Mucosa of gallbladder (tissue), 1 donor: ENCODE data around the gene PCDHB8. TPM values are rescaled to one million over a fixed set of nuclear protein-coding genes. Genes with fewer than 3 reads are reported as not detected.

Source experiments
- total RNA-seq: library from RNA; stranded (reverse); gene quantifications from one replicate; pipeline ENCODE4 v1.2.1, GENCODE V29; 2021
- donor health status: DM: no; HTN: no; CAD: no.

PCDHB8 gene
- total RNA-seq, 1 donor from 2014 or later: 1.8 TPM

Other genes starting within 250 kb of the PCDHB8 start
- gene PCDHAC2, start 211.3 kb upstream of the PCDHB8 start, total RNA-seq: 33.4 TPM
- 0.09 TPM for gene PCDHB1, start 126.4 kb upstream of the PCDHB8 start, total RNA-seq
- 3.6 TPM for gene PCDHB2, start 83.2 kb upstream of the PCDHB8 start, total RNA-seq
- 1.4 TPM for gene PCDHB3, start 77.3 kb upstream of the PCDHB8 start, total RNA-seq
- gene PCDHB4, start 56.0 kb upstream of the PCDHB8 start, total RNA-seq: 5.2 TPM
- gene PCDHB5, start 42.6 kb upstream of the PCDHB8 start, total RNA-seq: 8.0 TPM
- gene PCDHB6, start 27.7 kb upstream of the PCDHB8 start, total RNA-seq: 0.60 TPM
- gene PCDHB7, start 5.1 kb upstream of the PCDHB8 start, total RNA-seq: 2.1 TPM
- gene PCDHB16, start 4.6 kb downstream of the PCDHB8 start, total RNA-seq: 3.0 TPM
- 2.1 TPM for gene PCDHB9, start 9.4 kb downstream of the PCDHB8 start, total RNA-seq
- 2.5 TPM for gene PCDHB10, start 14.6 kb downstream of the PCDHB8 start, total RNA-seq
- 8.5 TPM for gene PCDHB11, start 21.8 kb downstream of the PCDHB8 start, total RNA-seq
- 3.5 TPM for gene PCDHB12, start 30.9 kb downstream of the PCDHB8 start, total RNA-seq
- gene PCDHB13, start 36.1 kb downstream of the PCDHB8 start, total RNA-seq: 8.3 TPM
- gene PCDHB14, start 45.6 kb downstream of the PCDHB8 start, total RNA-seq: 9.4 TPM
- gene PCDHB15, start 67.6 kb downstream of the PCDHB8 start, total RNA-seq: 3.6 TPM
- gene SLC25A2, start 126.3 kb downstream of the PCDHB8 start, total RNA-seq: not detected
- gene TAF7, start 143.0 kb downstream of the PCDHB8 start, total RNA-seq: 65.2 TPM
- 0.72 TPM for gene PCDHGA1, start 152.7 kb downstream of the PCDHB8 start, total RNA-seq
- 6.7 TPM for gene PCDHGA2, start 161.0 kb downstream of the PCDHB8 start, total RNA-seq
- gene PCDHGA3, start 166.0 kb downstream of the PCDHB8 start, total RNA-seq: 4.0 TPM
- 4.6 TPM for gene PCDHGB1, start 172.3 kb downstream of the PCDHB8 start, total RNA-seq
- 3.3 TPM for gene PCDHGA4, start 177.2 kb downstream of the PCDHB8 start, total RNA-seq
- 5.1 TPM for gene PCDHGB2, start 182.2 kb downstream of the PCDHB8 start, total RNA-seq
- gene PCDHGA5, start 186.4 kb downstream of the PCDHB8 start, total RNA-seq: 3.3 TPM
- 3.0 TPM for gene PCDHGB3, start 192.5 kb downstream of the PCDHB8 start, total RNA-seq
- gene PCDHGA6, start 196.1 kb downstream of the PCDHB8 start, total RNA-seq: 6.6 TPM
- gene PCDHGA7, start 205.0 kb downstream of the PCDHB8 start, total RNA-seq: 4.5 TPM
- 5.2 TPM for gene PCDHGB4, start 209.9 kb downstream of the PCDHB8 start, total RNA-seq
- gene PCDHGA8, start 214.8 kb downstream of the PCDHB8 start, total RNA-seq: 1.9 TPM
- 12.4 TPM for gene PCDHGB5, start 220.2 kb downstream of the PCDHB8 start, total RNA-seq
- 7.5 TPM for gene PCDHGA9, start 225.0 kb downstream of the PCDHB8 start, total RNA-seq
- gene PCDHGB6, start 230.2 kb downstream of the PCDHB8 start, total RNA-seq: 11.6 TPM
- 6.2 TPM for gene PCDHGA10, start 235.2 kb downstream of the PCDHB8 start, total RNA-seq
- gene PCDHGB7, start 239.9 kb downstream of the PCDHB8 start, total RNA-seq: 15.5 TPM
- 4.2 TPM for gene PCDHGA11, start 243.3 kb downstream of the PCDHB8 start, total RNA-seq